Measurements from ENCODE around the gene KHK. TPM values are rescaled to one million over a fixed set of nuclear protein-coding genes. Genes with fewer than 3 reads are reported as not detected.

KHK gene
- total RNA-seq, 1 donor = 1.7 TPM

GRCh38 chr2:27138111-27138510, 51.5 kb downstream of the KHK start:
- DNase-seq (ENCODE audit: low read depth) = no peak
- no peak overlapping the region for H3K4me3 ChIP-seq (ENCODE audit: low read depth, low read length)
- TF ChIP-seq CTCF (IDR thresholded peaks at IDR 0.05; ENCODE audit: insufficient read depth, low read length) = no peak

- no peak within 1 kb of the TSS for H3K4me3 ChIP-seq (ENCODE audit: low read depth, low read length)
- DNase-seq (ENCODE audit: low read depth) = no peak
These were observed 52.7 kb downstream of the KHK start, which contains the start of gene PRR30 for GRCh38 chr2:27139310-27139709. Gene PRR30 (minus strand): TSS chr2:27139410. CDS start chr2:27138329, 1,081 bp downstream.

DNA sequence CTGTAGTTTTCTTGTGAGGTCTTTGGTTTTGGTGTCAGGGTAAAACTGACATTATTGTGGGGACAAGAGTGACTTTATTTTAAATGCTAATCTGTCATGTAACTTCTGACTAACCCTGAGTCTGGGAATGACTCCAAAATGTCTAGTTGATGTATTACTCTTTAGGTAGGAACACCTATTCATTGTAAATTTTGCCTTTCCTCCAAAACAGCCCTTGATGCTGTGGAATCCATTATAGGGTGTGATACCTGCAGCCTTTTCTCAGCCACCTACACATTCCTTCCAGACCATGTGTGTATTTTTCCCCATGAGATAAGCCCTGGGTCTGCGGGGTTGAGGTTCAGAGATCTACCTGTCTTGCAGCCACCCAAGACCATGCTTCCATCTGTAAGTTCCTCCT, 56.7 kb downstream of the KHK start:
- no peak overlapping the region for H3K4me3 ChIP-seq (ENCODE audit: low read depth, low read length)
- DNase-seq (ENCODE audit: low read depth) = no peak
- no peak for TF ChIP-seq CTCF (IDR thresholded peaks at IDR 0.05; ENCODE audit: insufficient read depth, low read length)

More at GRCh38 chr2:27139310-27139709, 52.7 kb downstream of the KHK start, which contains the start of gene PRR30:
- TF ChIP-seq CTCF (IDR thresholded peaks at IDR 0.05; ENCODE audit: insufficient read depth, low read length) = no peak

DNA sequence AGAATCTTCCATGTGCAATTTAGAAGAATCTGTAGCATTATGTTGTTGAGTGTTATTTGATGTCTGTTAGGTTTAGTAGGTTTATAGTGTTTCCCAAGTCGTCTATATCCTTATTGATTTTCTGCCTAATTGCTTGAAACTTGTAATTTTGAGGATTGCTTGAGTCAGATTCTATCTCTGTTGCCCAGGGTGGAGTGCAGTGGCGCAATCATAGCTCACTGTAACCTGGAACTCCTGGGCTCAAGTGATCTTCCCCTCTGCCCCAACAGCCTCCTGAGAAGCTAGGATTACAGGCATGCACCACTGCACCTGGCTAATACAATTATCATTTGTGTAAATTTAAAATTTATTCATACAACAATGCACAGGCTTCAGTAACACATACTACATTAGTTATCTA, 59.1 kb downstream of the KHK start:
- no peak for TF ChIP-seq CTCF (IDR thresholded peaks at IDR 0.05; ENCODE audit: insufficient read depth, low read length)
- DNase-seq (ENCODE audit: low read depth) = no peak
- no peak overlapping the region for H3K4me3 ChIP-seq (ENCODE audit: low read depth, low read length)

- no peak overlapping the region for H3K4me3 ChIP-seq (ENCODE audit: low read depth, low read length)
- DNase-seq (ENCODE audit: low read depth) = no peak
- TF ChIP-seq CTCF (IDR thresholded peaks at IDR 0.05; ENCODE audit: insufficient read depth, low read length) = no peak
These were observed 61.4 kb downstream of the KHK start for GRCh38 chr2:27147935-27148334.

DNA sequence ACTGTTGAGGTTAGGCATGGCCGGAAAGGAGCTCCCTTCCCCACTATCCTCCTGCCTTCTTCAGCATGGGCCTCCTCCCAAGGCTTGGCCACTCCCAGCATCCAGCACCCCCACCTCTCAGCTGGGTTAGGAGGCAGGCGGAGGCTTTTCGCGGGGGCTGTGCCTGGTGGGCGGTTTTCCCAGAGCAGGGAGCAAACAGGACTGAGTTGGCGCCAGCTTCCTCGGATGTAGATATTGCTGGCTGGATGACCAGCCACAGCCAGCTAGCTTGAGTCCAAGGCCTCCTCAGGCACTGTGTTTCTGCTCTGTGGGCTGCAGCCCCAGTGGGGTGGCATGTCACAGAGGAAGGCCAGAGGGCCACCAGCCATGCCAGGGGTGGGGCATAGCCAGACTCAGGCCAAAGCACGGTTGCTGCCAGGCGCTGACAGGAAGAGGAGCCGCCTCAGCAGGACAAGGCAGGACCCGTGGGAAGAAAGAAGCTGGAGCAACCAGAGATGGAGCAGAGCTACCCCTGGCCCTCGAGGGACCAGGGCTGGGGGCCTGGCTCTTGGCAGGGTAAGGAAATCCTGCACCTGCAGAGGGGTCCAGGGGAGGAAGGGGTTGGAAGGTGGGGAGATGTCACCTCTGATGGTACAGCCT, 62.3 kb downstream of the KHK start, which contains the start of gene TCF23:
TCF23 (plus strand) TSS at position 204 of the 639 bp plus-strand sequence; CDS start at position 334, 130 bp downstream.
- no peak for TF ChIP-seq CTCF (IDR thresholded peaks at IDR 0.05; ENCODE audit: insufficient read depth, low read length)
- H3K4me3 ChIP-seq (ENCODE audit: low read depth, low read length) = no peak within 1 kb of the TSS

More for the DNA sequence above, 62.3 kb downstream of the KHK start, which contains the start of gene TCF23:
- no peak for DNase-seq (ENCODE audit: low read depth)
